GM21528 (cell line): ENCODE data around the gene HEPH.
"Not testable (repeated sequence)": the region's sequence is repeated elsewhere in the genome, so short reads cannot be mapped to it uniquely, and the experiment has no call there.

Experiments used
- ATAC-seq: cut with Tn5 transposase; IDR thresholded peaks from one replicate; pipeline ENCODE4 v1.9.1; 2021; ENCODE audit warnings: mild to moderate bottlenecking, moderate library complexity; ENCODE audit not compliant: unreplicated experiment, low FRiP score

HEPH gene

GRCh38 chrX:66163849-66164411 lies at the start of gene HEPH:
HEPH (plus strand) TSS chrX:66164247; CDS start chrX:66170571, 6,324 bp downstream.
- no peak for ATAC-seq

- not testable (repeated sequence) for ATAC-seq
These were observed 45.3 kb upstream of the HEPH start for GRCh38 chrX:66118722-66119121.

GRCh38 chrX:66121354-66121753 lies 42.7 kb upstream of the HEPH start:
- not testable (repeated sequence) for ATAC-seq

- ATAC-seq = no peak
These were observed 37.4 kb upstream of the HEPH start for GRCh38 chrX:66126662-66127061.

DNA sequence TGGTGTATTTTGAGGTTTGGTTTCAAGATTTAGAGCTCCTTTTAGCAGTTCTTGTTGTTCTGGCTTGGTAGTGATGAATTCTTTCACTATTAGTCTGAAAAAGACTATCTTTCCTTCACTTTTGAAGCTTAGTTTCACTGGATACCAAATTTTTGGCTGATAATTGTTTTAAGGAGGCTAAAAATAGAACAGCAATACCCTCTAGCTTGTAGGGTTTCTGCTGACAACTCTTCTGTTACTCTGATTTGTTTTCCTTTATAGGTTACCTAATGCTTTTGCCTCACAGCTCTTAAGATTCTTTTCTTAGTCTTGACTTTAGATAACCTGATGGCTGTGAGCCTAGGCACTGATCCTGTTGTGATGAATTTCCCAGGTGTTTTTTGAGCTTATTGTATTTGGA lies 33.6 kb upstream of the HEPH start:
- ATAC-seq = no peak

GRCh38 chrX:66135284-66135683 lies 28.8 kb upstream of the HEPH start:
- ATAC-seq = not testable (repeated sequence)

DNA sequence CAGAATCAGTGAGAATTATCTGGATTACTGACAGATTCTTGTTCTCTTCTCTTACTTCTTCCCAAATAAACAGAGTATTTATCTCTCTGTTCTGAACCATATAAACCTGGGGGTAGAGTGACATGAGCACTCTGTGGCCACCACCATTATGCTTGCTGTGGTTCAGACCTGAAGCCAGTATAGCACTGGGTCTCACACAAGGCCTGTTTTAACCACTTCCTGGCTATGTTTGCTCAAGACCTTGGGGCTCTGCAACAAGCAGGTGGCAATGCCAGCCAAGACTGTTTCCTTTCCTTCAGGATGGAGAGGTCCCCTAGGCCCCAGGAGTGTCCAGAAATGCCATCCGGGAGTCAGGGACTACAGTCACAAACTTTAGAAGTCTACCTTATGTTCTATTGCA lies 21.7 kb upstream of the HEPH start:
- no peak for ATAC-seq

DNA sequence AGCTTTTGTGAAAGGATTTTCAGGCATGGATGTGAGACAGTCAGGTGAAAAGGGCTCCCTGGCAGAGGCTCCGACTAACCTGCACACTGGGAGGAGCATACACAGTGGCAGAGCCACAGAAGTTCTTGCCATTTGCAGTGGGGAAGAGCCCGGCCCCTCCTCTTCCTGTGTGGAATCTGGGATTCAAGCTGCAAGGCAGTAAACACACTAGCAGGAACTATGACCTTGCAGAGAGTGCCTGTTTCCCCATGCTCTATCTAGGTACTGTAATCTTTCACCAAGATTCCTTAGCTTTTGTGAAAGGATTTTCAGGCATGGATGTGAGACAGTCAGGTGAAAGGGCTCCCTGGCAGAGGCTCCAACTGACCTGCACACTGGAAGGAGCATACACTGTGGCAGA lies 19.8 kb upstream of the HEPH start:
- no peak for ATAC-seq

DNA sequence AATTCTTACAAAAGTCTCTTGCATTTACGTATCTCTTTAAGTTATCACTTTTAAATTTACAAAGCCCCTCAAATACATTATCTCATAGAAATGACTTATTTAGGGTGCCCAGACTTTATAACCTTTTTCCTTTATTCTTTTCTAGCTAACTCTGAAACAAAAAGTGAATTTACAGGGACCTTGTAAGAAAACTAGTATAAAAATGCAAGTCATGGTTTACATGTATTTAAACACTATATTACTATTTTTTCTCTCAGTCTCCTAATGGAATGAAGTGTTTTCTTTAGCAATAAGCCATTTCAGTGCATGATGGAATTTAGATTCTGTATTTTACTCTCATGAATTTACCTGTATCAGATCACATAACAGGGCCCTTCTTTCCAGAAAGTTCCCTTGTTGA lies 14.5 kb upstream of the HEPH start:
- no peak for ATAC-seq

GRCh38 chrX:66150163-66150562 lies 13.9 kb upstream of the HEPH start:
- ATAC-seq = no peak

GRCh38 chrX:66162331-66162822 lies 1.7 kb upstream of the HEPH start:
- ATAC-seq = no peak

GRCh38 chrX:66163447-66163846 lies 600 bp upstream of the HEPH start:
- ATAC-seq = no peak

DNA sequence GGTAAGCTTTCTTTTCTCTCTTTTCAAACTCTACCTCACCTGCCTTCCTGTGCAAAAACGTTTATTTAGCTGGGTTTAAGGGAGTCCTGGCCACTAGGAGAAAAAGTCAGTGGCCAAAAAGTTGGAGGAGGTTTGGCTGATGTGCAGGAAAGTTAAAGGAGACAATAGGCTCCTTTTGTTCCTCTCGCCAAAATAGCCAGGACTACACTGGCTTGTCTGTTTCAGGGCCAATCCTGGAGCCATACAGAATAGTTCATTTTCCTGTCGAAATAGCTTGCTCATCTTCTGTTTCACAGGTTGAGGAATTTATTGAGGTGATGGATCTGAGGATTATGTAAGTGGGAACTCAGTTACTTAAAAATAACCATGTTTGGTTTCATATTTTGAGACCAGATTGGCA lies 423 bp downstream of the HEPH start:
- ATAC-seq = no peak

GRCh38 chrX:66164931-66165330 lies 884 bp downstream of the HEPH start:
- no peak for ATAC-seq

GRCh38 chrX:66166671-66167070 lies 2.6 kb downstream of the HEPH start:
- ATAC-seq = no peak

GRCh38 chrX:66167431-66167830 lies 3.4 kb downstream of the HEPH start:
- ATAC-seq = no peak

GRCh38 chrX:66176134-66176533 lies 12.1 kb downstream of the HEPH start:
- ATAC-seq = no peak

- ATAC-seq = no peak
These were observed 27.5 kb downstream of the HEPH start for GRCh38 chrX:66191563-66191962.

- no peak for ATAC-seq
These were observed 29.8 kb downstream of the HEPH start for GRCh38 chrX:66193821-66194220.

DNA sequence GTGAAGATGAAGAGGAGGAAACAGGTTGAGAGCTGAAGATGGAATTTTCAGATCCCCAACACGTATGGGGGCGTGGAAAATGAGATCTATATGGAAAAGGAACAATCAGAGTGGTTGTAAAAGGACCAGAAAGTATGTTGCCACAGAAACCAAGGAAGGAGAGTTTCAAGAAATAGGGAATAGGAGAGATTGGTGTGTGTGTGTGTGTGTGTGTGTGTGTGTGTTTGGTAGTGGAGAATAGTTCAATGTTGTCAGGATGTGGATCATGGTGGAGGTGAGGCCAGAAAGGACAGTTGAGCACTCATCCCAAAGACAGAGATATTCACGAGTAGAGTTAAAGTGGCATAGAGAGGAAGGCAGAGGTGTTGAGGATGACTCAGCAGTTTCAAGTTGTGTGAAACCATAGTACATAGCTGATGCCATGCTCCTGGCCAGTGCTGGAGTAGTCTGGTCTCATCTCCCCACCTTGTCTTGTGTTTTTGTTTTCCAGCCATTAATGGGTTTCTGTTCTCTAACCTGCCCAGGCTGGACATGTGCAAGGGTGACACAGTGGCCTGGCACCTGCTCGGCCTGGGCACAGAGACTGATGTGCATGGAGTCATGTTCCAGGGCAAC lies 36.1 kb downstream of the HEPH start:
- ATAC-seq = no peak

DNA sequence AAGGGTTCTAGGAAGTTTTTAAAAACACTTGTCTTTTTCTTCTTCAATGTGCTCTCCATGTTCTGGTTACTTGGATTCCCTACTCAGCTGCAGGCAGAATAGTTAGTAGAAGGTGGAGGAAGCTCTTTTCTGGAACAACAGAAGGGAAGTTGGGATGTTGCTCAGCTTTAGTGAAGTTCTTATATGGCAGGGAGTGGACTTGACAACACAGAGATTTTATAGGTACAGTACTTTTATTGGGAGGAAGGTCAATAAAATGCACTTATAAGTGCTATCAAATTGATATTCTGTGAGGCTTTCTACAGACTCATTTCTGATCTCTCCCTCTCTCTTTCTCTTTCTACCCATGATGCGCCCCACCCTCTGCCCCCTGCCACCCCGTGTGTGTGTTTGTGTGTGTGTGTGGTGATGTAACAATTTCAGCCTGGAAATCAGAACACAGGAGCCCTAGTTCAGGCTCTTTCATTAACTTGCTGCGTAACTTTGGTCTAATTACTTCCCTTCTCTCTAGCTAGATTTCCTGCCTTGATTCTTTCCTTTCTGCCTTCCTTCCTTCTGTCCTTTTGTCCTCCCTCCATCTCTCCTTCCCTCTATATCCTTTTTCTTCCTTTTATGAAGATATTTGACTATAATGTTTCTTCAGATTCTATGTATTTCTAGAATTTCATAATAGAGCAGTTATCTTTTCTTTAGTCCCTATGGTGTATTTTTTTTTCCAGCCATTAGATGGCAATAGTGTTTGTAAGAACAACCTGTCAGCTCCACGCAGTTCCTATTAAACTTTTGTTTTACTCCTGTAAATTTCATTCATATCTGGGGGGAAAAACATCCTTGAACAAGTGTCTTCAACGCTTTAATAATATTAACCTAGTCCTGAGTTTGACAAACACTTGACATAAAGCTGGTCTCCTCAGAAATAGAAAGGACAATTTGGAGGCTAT lies 37.1 kb downstream of the HEPH start:
- no peak for ATAC-seq
